ENCODE data around the gene HECW1. TPM values are rescaled to one million over a fixed set of nuclear protein-coding genes. Genes with fewer than 3 reads are reported as not detected.
A peak's percentile ranks its signal among the peaks of the same experiment; 100 is the strongest.

Gene HECW1
- total and polyA plus RNA-seq, 10 of the 15 experiments (the other 5 are each of a cell fraction or from before 2014, with no cell fraction given) = under 0.01 to 0.31 (median 0.04) TPM; not detected in 3

DNA sequence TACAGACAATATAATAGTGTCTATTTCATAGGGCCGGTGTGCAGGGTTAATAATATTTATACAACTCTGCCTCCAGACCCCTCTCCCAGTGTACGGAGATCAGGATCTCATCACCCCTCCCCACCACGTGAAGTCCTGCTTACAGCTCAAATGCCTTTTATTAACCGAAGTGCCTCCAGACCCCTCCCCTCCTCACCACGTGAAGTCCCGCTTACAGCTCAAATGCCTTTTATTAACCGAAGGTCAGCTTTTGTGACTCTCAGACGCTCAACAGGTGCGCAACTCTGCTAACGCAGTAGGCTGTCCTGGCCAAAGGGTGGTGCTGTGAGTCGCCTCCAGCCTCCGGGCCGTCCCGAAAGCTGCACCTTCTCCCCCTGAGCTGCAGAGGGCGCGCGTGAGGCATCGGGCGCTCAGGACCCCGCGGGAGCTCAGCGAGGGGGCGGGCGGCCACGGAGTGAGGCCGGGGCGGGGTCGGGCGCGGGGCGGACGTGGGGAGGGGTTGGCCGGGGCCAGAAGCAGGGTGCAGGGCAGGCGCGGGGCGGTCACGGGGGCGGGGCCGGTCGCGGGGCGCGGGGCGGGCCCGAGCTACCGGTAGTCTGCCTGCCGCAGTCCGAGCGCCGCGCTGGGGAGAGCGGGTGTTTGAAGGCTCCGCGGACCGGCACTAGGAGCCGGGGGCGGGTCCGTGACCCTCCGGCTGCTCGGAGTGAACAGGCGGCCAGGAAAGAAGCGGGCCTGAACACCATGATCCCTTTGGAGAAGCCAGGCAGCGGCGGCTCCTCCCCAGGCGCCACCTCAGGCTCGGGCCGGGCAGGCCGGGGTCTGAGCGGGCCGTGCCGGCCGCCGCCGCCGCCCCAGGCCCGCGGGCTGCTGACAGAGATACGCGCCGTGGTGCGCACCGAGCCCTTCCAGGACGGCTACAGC, 470.3 kb downstream of the HECW1 start, which contains the start of gene STK17A (continued):
- TF ChIP-seq, protein P1, sequence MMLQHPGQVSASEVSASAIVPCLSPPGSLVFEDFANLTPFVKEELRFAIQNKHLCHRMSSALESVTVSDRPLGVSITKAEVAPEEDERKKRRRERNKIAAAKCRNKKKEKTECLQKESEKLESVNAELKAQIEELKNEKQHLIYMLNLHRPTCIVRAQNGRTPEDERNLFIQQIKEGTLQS (IDR thresholded peaks at IDR 0.05; ENCODE audit: borderline replicate concordance, extremely low read depth, low read depth, low read length) = peak; percentile 48; the same call in 1 of the 2 replicates
- TF ChIP-seq TCF12 (IDR thresholded peaks at IDR 0.05; ENCODE audit: low read depth, low read length) = peak; percentile 76
- TF ChIP-seq MTA2 (IDR thresholded peaks at IDR 0.05; ENCODE audit: low read depth) = no peak
- TF ChIP-seq SMAD1 (IDR thresholded peaks at IDR 0.05; ENCODE audit: low read depth, partially characterized antibody) = no peak
- peak; percentile 79; the same call in 1 of the 2 replicates for TF ChIP-seq DPF2 (IDR thresholded peaks at IDR 0.05)
- TF ChIP-seq POU2F2 (IDR thresholded peaks at IDR 0.05; ENCODE audit: borderline replicate concordance, low read depth, low read length) = peak; percentile 66; the same call in 1 of the 3 replicates
- TF ChIP-seq, protein P2, sequence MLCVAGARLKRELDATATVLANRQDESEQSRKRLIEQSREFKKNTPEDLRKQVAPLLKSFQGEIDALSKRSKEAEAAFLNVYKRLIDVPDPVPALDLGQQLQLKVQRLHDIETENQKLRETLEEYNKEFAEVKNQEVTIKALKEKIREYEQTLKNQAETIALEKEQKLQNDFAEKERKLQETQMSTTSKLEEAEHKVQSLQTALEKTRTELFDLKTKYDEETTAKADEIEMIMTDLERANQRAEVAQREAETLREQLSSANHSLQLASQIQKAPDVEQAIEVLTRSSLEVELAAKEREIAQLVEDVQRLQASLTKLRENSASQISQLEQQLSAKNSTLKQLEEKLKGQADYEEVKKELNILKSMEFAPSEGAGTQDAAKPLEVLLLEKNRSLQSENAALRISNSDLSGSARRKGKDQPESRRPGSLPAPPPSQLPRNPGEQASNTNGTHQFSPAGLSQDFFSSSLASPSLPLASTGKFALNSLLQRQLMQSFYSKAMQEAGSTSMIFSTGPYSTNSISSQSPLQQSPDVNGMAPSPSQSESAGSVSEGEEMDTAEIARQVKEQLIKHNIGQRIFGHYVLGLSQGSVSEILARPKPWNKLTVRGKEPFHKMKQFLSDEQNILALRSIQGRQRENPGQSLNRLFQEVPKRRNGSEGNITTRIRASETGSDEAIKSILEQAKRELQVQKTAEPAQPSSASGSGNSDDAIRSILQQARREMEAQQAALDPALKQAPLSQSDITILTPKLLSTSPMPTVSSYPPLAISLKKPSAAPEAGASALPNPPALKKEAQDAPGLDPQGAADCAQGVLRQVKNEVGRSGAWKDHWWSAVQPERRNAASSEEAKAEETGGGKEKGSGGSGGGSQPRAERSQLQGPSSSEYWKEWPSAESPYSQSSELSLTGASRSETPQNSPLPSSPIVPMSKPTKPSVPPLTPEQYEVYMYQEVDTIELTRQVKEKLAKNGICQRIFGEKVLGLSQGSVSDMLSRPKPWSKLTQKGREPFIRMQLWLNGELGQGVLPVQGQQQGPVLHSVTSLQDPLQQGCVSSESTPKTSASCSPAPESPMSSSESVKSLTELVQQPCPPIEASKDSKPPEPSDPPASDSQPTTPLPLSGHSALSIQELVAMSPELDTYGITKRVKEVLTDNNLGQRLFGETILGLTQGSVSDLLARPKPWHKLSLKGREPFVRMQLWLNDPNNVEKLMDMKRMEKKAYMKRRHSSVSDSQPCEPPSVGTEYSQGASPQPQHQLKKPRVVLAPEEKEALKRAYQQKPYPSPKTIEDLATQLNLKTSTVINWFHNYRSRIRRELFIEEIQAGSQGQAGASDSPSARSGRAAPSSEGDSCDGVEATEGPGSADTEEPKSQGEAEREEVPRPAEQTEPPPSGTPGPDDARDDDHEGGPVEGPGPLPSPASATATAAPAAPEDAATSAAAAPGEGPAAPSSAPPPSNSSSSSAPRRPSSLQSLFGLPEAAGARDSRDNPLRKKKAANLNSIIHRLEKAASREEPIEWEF (IDR thresholded peaks at IDR 0.05; ENCODE audit: insufficient replicate concordance, low read depth, low read length) = no peak
- no peak for TF ChIP-seq ETV6 (conservative IDR thresholded peaks at IDR 0.05 in 1 of 2, IDR thresholded peaks at IDR 0.05 in 1 of 2; ENCODE audit: borderline replicate concordance in 1 of 2, low read depth in 1 of 2)
- TF ChIP-seq, protein P3, sequence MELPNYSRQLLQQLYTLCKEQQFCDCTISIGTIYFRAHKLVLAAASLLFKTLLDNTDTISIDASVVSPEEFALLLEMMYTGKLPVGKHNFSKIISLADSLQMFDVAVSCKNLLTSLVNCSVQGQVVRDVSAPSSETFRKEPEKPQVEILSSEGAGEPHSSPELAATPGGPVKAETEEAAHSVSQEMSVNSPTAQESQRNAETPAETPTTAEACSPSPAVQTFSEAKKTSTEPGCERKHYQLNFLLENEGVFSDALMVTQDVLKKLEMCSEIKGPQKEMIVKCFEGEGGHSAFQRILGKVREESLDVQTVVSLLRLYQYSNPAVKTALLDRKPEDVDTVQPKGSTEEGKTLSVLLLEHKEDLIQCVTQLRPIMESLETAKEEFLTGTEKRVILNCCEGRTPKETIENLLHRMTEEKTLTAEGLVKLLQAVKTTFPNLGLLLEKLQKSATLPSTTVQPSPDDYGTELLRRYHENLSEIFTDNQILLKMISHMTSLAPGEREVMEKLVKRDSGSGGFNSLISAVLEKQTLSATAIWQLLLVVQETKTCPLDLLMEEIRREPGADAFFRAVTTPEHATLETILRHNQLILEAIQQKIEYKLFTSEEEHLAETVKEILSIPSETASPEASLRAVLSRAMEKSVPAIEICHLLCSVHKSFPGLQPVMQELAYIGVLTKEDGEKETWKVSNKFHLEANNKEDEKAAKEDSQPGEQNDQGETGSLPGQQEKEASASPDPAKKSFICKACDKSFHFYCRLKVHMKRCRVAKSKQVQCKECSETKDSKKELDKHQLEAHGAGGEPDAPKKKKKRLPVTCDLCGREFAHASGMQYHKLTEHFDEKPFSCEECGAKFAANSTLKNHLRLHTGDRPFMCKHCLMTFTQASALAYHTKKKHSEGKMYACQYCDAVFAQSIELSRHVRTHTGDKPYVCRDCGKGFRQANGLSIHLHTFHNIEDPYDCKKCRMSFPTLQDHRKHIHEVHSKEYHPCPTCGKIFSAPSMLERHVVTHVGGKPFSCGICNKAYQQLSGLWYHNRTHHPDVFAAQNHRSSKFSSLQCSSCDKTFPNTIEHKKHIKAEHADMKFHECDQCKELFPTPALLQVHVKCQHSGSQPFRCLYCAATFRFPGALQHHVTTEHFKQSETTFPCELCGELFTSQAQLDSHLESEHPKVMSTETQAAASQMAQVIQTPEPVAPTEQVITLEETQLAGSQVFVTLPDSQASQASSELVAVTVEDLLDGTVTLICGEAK (IDR thresholded peaks at IDR 0.05; ENCODE audit: borderline replicate concordance) = no peak
- TF ChIP-seq, protein P4, sequence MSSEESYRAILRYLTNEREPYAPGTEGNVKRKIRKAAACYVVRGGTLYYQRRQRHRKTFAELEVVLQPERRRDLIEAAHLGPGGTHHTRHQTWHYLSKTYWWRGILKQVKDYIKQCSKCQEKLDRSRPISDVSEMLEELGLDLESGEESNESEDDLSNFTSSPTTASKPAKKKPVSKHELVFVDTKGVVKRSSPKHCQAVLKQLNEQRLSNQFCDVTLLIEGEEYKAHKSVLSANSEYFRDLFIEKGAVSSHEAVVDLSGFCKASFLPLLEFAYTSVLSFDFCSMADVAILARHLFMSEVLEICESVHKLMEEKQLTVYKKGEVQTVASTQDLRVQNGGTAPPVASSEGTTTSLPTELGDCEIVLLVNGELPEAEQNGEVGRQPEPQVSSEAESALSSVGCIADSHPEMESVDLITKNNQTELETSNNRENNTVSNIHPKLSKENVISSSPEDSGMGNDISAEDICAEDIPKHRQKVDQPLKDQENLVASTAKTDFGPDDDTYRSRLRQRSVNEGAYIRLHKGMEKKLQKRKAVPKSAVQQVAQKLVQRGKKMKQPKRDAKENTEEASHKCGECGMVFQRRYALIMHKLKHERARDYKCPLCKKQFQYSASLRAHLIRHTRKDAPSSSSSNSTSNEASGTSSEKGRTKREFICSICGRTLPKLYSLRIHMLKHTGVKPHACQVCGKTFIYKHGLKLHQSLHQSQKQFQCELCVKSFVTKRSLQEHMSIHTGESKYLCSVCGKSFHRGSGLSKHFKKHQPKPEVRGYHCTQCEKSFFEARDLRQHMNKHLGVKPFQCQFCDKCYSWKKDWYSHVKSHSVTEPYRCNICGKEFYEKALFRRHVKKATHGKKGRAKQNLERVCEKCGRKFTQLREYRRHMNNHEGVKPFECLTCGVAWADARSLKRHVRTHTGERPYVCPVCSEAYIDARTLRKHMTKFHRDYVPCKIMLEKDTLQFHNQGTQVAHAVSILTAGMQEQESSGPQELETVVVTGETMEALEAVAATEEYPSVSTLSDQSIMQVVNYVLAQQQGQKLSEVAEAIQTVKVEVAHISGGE (CRISPR knock-in tag; IDR thresholded peaks at IDR 0.05) = no peak
- TF ChIP-seq ESRRA (IDR thresholded peaks at IDR 0.05; ENCODE audit: low read length) = no peak
- TF ChIP-seq IRF4 (IDR thresholded peaks at IDR 0.05; ENCODE audit: low read depth, low read length) = no peak
- no peak for TF ChIP-seq SUZ12 (IDR thresholded peaks at IDR 0.05; ENCODE audit: unreplicated experiment)
- no peak for TF ChIP-seq ZNF384 (IDR thresholded peaks at IDR 0.05; ENCODE audit: borderline replicate concordance, low read depth, low read length)
- no peak for TF ChIP-seq ATF7 (IDR thresholded peaks at IDR 0.05; ENCODE audit: low read depth)

Data from GM12878 (cell line).